ENCODE results near the gene GALNT7.

DNA sequence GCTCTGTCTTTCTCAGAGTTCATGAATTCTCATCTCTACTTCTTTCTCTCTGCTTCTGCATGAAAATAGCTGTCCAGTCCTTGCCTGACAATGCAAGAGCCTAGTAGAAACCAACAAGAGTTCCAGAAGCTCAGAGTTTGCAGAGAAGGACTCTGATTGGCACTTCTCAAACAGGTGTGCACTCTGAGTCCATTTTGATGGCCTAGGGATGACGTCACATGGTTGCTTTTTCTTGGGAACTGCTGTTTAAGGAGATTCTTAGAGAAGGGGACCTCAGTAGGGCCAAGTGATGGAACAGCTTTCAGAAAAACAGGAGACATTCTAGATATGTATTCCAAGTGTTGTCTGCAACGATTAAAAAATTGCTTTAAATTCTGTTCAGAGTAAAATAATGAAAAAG, 108.7 kb downstream of the GALNT7 start:
- TF ChIP-seq, protein P1, sequence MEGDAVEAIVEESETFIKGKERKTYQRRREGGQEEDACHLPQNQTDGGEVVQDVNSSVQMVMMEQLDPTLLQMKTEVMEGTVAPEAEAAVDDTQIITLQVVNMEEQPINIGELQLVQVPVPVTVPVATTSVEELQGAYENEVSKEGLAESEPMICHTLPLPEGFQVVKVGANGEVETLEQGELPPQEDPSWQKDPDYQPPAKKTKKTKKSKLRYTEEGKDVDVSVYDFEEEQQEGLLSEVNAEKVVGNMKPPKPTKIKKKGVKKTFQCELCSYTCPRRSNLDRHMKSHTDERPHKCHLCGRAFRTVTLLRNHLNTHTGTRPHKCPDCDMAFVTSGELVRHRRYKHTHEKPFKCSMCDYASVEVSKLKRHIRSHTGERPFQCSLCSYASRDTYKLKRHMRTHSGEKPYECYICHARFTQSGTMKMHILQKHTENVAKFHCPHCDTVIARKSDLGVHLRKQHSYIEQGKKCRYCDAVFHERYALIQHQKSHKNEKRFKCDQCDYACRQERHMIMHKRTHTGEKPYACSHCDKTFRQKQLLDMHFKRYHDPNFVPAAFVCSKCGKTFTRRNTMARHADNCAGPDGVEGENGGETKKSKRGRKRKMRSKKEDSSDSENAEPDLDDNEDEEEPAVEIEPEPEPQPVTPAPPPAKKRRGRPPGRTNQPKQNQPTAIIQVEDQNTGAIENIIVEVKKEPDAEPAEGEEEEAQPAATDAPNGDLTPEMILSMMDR (tag by site-specific recombination; IDR thresholded peaks at IDR 0.05) = no peak
- TF ChIP-seq TRIM28 (IDR thresholded peaks at IDR 0.05; ENCODE audit: borderline replicate concordance, low read length) (no peak), RBAK (tag by site-specific recombination; IDR thresholded peaks at IDR 0.05) (no peak), ZNF24 (tag by site-specific recombination; IDR thresholded peaks at IDR 0.05) (no peak), ZNF2 (tag by site-specific recombination; IDR thresholded peaks at IDR 0.05) (no peak), ZNF174 (tag by site-specific recombination; IDR thresholded peaks at IDR 0.05) (no peak), ZBTB7A (tag by site-specific recombination; IDR thresholded peaks at IDR 0.05; ENCODE audit: low read depth) (no peak), SP2 (tag by site-specific recombination; IDR thresholded peaks at IDR 0.05) (no peak), ZBTB49 (tag by site-specific recombination; IDR thresholded peaks at IDR 0.05; ENCODE audit: low read depth) (no peak), ZNF138 (tag by site-specific recombination; IDR thresholded peaks at IDR 0.05; ENCODE audit: borderline replicate concordance) (no peak), PRDM6 (tag by site-specific recombination; IDR thresholded peaks at IDR 0.05) (no peak), ZNF324 (tag by site-specific recombination; IDR thresholded peaks at IDR 0.05) (no peak), REST (tag by site-specific recombination; IDR thresholded peaks at IDR 0.05) (no peak), ZNF677 (tag by site-specific recombination; IDR thresholded peaks at IDR 0.05) (no peak)
